ENCODE measurements around the gene SLC13A5.

Gene SLC13A5

DNA sequence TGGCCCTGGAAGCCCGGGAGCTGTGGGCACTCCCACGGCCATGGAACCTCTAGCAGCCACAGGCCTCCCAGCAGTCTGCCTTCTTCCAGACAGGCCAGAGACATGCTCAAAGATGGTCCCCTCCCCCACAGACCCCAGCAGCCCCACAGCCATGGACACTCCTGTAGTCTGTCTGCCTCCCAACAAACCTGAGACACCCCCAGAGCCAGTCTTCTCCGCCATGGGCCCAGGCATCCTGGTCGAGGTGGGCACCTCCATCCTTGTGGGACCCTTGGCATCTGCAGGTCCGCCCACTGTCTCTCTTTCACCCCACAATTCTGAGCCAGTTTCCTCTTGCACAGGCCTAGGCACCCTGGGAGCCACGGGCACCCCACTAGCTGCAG, 75.7 kb downstream of the SLC13A5 start:
- TF ChIP-seq, protein P1, sequence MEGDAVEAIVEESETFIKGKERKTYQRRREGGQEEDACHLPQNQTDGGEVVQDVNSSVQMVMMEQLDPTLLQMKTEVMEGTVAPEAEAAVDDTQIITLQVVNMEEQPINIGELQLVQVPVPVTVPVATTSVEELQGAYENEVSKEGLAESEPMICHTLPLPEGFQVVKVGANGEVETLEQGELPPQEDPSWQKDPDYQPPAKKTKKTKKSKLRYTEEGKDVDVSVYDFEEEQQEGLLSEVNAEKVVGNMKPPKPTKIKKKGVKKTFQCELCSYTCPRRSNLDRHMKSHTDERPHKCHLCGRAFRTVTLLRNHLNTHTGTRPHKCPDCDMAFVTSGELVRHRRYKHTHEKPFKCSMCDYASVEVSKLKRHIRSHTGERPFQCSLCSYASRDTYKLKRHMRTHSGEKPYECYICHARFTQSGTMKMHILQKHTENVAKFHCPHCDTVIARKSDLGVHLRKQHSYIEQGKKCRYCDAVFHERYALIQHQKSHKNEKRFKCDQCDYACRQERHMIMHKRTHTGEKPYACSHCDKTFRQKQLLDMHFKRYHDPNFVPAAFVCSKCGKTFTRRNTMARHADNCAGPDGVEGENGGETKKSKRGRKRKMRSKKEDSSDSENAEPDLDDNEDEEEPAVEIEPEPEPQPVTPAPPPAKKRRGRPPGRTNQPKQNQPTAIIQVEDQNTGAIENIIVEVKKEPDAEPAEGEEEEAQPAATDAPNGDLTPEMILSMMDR (IDR thresholded peaks at IDR 0.05; ENCODE audit: control insufficient read depth, insufficient read depth, low read depth, low read length, missing control alignments): no peak
- no peak overlapping the region for H3K4me3 ChIP-seq (ENCODE audit: control insufficient read depth, low read depth, low read length)
- no peak for DNase-seq (ENCODE audit: low read depth)

DNA sequence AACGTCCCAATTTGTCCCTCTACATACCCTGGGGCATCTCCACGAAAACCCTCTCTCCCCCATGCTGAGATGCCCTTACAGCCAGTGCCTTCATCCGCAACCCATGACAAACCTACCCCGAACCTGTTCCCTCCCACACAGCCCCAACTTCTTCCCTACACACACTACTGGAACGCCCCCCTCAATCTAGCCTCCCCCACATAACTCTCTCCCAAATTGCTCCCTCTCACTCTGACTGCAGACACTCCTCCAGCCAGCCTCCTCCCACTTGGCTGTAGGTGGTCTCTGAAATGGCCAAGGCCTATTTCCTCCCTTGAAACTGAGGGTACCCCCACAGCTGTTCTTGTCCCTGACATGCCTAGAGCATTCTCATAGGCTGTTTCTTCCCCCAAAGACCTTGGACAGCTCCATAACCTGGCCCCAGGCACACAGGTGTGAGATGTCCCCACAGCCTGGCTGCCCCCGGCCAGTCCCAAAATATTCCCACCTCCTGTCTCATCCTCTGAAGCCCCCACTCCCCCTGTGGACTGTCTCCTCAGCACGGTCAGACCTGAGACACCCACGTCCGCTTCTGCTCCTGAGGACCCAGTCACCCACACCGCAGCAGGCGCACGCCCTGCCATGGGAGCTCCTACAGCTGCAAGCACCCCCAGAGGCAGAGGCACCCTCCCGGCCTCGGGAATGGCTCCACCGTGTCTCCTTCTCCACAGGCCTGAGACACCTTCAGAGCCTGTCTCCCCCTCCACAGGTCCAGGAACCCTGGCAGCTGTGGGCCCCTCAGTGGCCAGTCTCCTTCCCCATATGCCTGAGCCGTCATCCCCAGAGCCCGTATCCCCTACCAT, 76.3 kb downstream of the SLC13A5 start:
- no peak for DNase-seq (ENCODE audit: low read depth)
- TF ChIP-seq, protein P1 (IDR thresholded peaks at IDR 0.05; ENCODE audit: control insufficient read depth, insufficient read depth, low read depth, low read length, missing control alignments): no peak
- H3K4me3 ChIP-seq (ENCODE audit: control insufficient read depth, low read depth, low read length): no peak overlapping the region

DNA sequence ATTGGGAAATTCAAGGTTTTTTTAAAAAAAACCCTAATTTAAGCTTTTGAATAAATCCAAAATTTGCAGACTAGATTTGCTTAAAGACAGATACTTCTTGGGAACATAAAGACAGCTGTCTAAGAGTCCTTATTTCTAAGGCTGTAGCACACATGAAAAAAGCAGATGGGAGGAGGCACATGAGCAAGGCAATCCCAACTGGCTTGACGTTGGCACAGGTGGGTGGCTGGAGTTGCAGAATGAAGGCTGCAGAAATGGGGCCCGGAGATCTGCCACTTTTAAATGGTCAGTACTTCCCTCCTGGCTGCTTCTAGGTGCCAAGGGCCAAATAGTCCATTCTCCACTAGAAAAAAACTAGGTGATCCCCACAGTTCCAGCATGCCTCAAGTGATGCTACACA, 77.1 kb downstream of the SLC13A5 start:
- no peak for DNase-seq (ENCODE audit: low read depth)
- no peak overlapping the region for H3K4me3 ChIP-seq (ENCODE audit: control insufficient read depth, low read depth, low read length)
- TF ChIP-seq, protein P1 (IDR thresholded peaks at IDR 0.05; ENCODE audit: control insufficient read depth, insufficient read depth, low read depth, low read length, missing control alignments): no peak
